ENCODE measurements around the gene MAGEA6.
"Not testable (repeated sequence)": the region's sequence is repeated elsewhere in the genome, so short reads cannot be mapped to it uniquely, and the experiment has no call there.

DNA sequence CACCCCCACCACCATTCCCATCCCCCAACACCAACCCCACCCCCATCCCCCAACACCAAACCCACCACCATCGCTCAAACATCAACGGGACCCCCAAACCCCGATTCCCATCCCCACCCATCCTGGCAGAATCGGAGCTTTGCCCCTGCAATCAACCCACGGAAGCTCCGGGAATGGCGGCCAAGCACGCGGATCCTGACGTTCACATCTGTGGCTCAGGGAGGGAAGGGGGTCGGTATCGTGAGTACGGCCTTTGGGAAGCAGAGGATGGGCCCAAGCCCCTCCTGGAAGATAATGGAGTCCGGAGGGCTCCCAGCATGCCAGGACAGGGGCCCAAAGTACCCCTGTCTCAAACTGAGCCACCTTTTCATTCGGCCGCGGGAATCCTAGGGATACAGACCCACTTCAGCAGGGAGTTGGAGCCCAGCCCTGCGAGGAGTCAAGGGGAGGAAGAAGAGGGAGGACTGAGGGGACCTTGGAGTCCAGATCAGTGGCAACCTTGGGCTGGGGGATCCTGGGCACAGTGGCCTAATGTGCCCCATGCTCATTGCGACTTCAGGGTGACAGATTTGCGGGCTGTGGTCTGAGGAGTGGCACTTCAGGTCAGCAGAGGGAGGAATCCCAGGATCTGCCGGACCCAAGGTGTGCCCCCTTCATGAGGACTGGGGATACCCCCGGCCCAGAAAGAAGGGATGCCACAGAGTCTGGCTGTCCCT is 35.2 kb downstream of the MAGEA6 start:
- TF ChIP-seq, protein P1, sequence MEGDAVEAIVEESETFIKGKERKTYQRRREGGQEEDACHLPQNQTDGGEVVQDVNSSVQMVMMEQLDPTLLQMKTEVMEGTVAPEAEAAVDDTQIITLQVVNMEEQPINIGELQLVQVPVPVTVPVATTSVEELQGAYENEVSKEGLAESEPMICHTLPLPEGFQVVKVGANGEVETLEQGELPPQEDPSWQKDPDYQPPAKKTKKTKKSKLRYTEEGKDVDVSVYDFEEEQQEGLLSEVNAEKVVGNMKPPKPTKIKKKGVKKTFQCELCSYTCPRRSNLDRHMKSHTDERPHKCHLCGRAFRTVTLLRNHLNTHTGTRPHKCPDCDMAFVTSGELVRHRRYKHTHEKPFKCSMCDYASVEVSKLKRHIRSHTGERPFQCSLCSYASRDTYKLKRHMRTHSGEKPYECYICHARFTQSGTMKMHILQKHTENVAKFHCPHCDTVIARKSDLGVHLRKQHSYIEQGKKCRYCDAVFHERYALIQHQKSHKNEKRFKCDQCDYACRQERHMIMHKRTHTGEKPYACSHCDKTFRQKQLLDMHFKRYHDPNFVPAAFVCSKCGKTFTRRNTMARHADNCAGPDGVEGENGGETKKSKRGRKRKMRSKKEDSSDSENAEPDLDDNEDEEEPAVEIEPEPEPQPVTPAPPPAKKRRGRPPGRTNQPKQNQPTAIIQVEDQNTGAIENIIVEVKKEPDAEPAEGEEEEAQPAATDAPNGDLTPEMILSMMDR (conservative IDR thresholded peaks at IDR 0.05; ENCODE audit: low read depth in 2 of 2): not testable (repeated sequence)
- not testable (repeated sequence) for TF ChIP-seq EZH2 (IDR thresholded peaks at IDR 0.05; ENCODE audit: low read depth, unreplicated experiment); ZNF114 (CRISPR knock-in tag; IDR thresholded peaks at IDR 0.05)

Data from GM23338 (cell line).